Smooth muscle cell (in vitro differentiated cells): ENCODE results near the gene UBE2E3. TPM values are rescaled to one million over a fixed set of nuclear protein-coding genes. Genes with fewer than 3 reads are reported as not detected.

ENCODE experiments used
- DNase-seq: peaks from one replicate; lab custom pipeline; 2025; ENCODE audit not compliant: unreplicated experiment; lab: John Stamatoyannopoulos, UW
- H2AFZ ChIP-seq: fragments of 200-600 bp; sonication (generic); 2 replicates; pipeline ENCODE4 v1.6.0; 2016; ENCODE audit warnings: antibody characterized with exemption, low read depth, mild to moderate bottlenecking
- H3F3A ChIP-seq: fragments of 200-600 bp; sonication (generic); 2 replicates; pipeline ENCODE4 v1.6.0; 2017; ENCODE audit warnings: antibody characterized with exemption, low read depth
- H3K27ac ChIP-seq: fragments of 200-600 bp; sonication (generic); 2 replicates; pipeline ENCODE4 v1.5.1; 2016; ENCODE audit warnings: low read depth, mild to moderate bottlenecking
- H3K27me3 ChIP-seq: fragments of 200-600 bp; sonication (generic); 2 replicates; pipeline ENCODE4 v1.6.1; 2016; ENCODE audit warnings: low read depth, mild to moderate bottlenecking
- H3K36me3 ChIP-seq: fragments of 200-600 bp; sonication (generic); 2 replicates; pipeline ENCODE4 v1.5.1; 2016; ENCODE audit warnings: low read depth
- H3K4me1 ChIP-seq: fragments of 200-600 bp; sonication (generic); 2 replicates; pipeline ENCODE4 v1.5.1; 2016; ENCODE audit warnings: low read depth
- H3K4me2 ChIP-seq: fragments of 200-600 bp; sonication (generic); 2 replicates; pipeline ENCODE4 v1.6.0; 2016; ENCODE audit warnings: mild to moderate bottlenecking
- H3K4me3 ChIP-seq: fragments of 200-600 bp; sonication (generic); 2 replicates; pipeline ENCODE4 v1.5.1; 2016; ENCODE audit warnings: mild to moderate bottlenecking
- H3K79me2 ChIP-seq: fragments of 200-600 bp; sonication (generic); 2 replicates; pipeline ENCODE4 v1.6.0; 2016; ENCODE audit warnings: low read depth, mild to moderate bottlenecking
- H3K9ac ChIP-seq: fragments of 200-600 bp; sonication (generic); 2 replicates; pipeline ENCODE4 v1.6.0; 2016; ENCODE audit warnings: low read depth
- H3K9me3 ChIP-seq: fragments of 200-600 bp; sonication (generic); replicated peaks from 2 replicates; pipeline ENCODE4 v1.5.1; 2016; ENCODE audit warnings: low read depth
- H4K20me1 ChIP-seq: fragments of 200-600 bp; sonication (generic); 2 replicates; pipeline ENCODE4 v1.6.0; 2016; ENCODE audit warnings: low read depth
- WGBS: methylation state at CpG from one replicate; pipeline ENCODE4 v1.1.7; 2016; ENCODE audit warnings: low lambda C conversion rate; 5-methylcytosine and 5-hydroxymethylcytosine counted together
- polyA plus RNA-seq: library from polyadenylated mRNA; unstranded; fragments of >200 nt; fragmentation: Nextera tagmentation; extraction: Ambion mirVana; gene quantifications from 2 replicates; pipeline ENCODE4 v1.2.1, GENCODE V29; 2016
- total RNA-seq: library from RNA; depleted of rRNA; stranded (reverse); fragments of >200 nt; gene quantifications from 2 replicates; pipeline ENCODE4 v1.2.3, GENCODE V29; 2014
- TF ChIP-seq, protein P1 (sequence below): fragments of 200-600 bp; sonication (generic); IDR thresholded peaks from 2 replicates; pipeline ENCODE4 v1.5.1; 2017; ENCODE audit warnings: borderline replicate concordance, mild to moderate bottlenecking, antibody characterized with exemption; ENCODE audit not compliant: insufficient read depth, poor library complexity, severe bottlenecking

The UBE2E3 gene
- total RNA-seq (259 and 275 TPM in 2 replicates), polyA plus RNA-seq (225 and 230 TPM in 2 replicates)

DNA sequence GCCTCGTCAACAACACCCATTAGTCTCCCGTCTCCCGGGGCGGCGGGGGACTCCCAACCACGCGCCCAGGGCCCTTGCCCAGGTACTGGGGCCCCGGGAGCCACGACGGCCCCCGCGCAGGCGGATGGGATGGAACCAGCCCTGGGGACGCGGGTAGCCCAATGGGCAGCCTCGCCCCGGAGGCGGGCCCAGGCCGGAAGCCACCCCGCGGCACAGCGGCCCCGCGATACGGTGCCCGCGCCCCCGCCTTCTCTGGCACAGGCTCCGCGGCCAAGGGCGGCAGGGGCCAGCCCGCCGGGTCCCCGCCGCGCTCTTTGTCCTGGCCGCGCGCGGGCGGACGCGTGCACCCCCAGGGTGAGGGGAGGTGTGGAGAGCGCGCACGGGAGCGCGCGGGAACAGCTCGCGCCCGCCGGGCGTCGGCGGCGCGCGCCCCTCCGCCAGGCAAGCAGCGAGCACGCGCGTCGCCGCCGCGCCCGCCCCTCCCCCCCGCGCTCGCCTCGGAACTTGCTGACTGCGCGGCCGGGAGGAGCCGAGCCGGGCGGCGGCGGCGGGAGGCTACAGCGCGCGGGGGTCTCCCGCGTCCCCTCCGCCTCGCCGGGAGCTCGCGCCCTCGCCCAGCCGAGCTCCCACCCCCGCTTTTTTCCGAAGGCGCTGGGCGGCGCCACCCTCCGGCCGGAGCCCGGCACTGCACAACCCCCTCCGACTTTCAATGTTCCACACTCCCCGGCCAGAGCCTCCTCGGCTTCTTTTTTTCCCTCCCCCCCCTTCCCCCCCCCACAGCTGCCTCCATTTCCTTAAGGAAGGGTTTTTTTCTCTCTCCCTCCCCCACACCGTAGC lies at the start of gene UBE2E3:
TSS of gene UBE2E3 (plus strand) at position 500 of the 837 bp plus-strand sequence. CDS start 1,438 bp downstream, outside the sequence.
- Histone ChIP-seq H4K20me1 (peaks cover 6% of the 10 kb centered on the region), H3K27me3 (no peaks in the 10 kb centered on the region), H2AFZ (peak within 1 kb of the TSS; percentile 95), H3K9me3 (no peaks in the 10 kb centered on the region), H3K4me1 (peaks cover 32% of the 10 kb centered on the region), H3K9ac (peak within 1 kb of the TSS; percentile 95), H3K4me2 (peak within 1 kb of the TSS; percentile 100), H3K4me3 (peak within 1 kb of the TSS; percentile 97), H3K79me2 (peaks cover 43% of the 10 kb centered on the region), H3F3A (peaks cover 14% of the 10 kb centered on the region), H3K27ac (peak within 1 kb of the TSS; percentile 94), H3K36me3 (no peaks in the 10 kb centered on the region)
- 1% methylated on average over 53 of the region's 106 CpGs for WGBS
- TF ChIP-seq, protein P1, sequence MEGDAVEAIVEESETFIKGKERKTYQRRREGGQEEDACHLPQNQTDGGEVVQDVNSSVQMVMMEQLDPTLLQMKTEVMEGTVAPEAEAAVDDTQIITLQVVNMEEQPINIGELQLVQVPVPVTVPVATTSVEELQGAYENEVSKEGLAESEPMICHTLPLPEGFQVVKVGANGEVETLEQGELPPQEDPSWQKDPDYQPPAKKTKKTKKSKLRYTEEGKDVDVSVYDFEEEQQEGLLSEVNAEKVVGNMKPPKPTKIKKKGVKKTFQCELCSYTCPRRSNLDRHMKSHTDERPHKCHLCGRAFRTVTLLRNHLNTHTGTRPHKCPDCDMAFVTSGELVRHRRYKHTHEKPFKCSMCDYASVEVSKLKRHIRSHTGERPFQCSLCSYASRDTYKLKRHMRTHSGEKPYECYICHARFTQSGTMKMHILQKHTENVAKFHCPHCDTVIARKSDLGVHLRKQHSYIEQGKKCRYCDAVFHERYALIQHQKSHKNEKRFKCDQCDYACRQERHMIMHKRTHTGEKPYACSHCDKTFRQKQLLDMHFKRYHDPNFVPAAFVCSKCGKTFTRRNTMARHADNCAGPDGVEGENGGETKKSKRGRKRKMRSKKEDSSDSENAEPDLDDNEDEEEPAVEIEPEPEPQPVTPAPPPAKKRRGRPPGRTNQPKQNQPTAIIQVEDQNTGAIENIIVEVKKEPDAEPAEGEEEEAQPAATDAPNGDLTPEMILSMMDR = peak; percentile 85
- peak; percentile 66 for DNase-seq

DNA sequence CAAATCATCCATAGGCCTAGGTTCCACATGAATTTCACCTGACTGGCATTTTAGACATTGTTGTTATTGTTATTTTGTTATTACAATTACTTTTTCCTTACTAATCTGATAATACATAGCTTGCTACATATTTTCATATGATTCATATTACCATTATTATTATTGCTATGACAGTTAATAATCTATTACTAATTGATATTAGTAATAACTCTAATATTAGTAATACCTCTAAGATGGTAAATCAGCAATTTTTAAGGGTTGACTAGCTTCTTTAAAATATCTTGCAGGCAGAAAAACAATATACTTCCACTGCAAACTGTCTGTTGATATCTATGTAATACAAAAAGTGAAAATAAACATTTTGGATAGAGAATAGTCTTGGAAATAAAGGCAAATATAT lies 48.6 kb upstream of the UBE2E3 start:
- Histone ChIP-seq H3K4me2 (no peak overlapping the region), H3K27me3 (no peaks in the 10 kb centered on the region), H3K36me3 (no peaks in the 10 kb centered on the region), H3K79me2 (no peaks in the 10 kb centered on the region), H3K9me3 (no peaks in the 10 kb centered on the region), H3K9ac (no peak overlapping the region), H2AFZ (no peak overlapping the region), H3K4me1 (no peaks in the 10 kb centered on the region), H4K20me1 (no peaks in the 10 kb centered on the region), H3F3A (no peaks in the 10 kb centered on the region), H3K4me3 (no peak overlapping the region), H3K27ac (no peak overlapping the region)
- TF ChIP-seq, protein P1 = no peak
- DNase-seq = no peak

DNA sequence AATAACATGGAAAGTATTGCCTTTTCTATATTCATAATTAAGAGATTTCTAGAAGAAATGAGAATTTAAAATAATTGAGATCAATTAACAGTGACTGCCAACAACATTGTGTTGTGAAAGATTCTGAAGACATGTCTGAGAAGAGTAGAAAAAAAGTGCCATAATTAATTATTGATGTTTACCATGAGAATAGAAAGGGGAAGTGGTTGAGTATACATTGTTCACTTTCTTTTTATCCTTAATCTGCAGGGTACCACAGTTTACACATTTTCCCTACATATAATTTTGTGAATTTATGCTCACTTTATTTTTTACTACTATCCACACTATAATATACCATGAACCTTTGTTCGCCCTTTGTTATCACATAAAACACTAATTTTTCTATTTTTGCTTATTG lies 47.1 kb upstream of the UBE2E3 start:
- 91% methylated on average over 1 of the region's 1 CpG for WGBS

More for the DNA sequence above, 47.1 kb upstream of the UBE2E3 start:
- Histone ChIP-seq H3K27ac (no peak overlapping the region), H3K79me2 (no peaks in the 10 kb centered on the region), H3K4me3 (no peak overlapping the region), H3K9me3 (no peaks in the 10 kb centered on the region), H3F3A (no peaks in the 10 kb centered on the region), H4K20me1 (no peaks in the 10 kb centered on the region), H3K27me3 (no peaks in the 10 kb centered on the region), H2AFZ (no peak overlapping the region), H3K9ac (no peak overlapping the region), H3K4me2 (no peak overlapping the region), H3K36me3 (no peaks in the 10 kb centered on the region), H3K4me1 (no peaks in the 10 kb centered on the region)
- TF ChIP-seq, protein P1 = no peak
- no peak for DNase-seq
